OCI-LY7 (cell line): ENCODE results near the gene MALSU1. TPM values are rescaled to one million over a fixed set of nuclear protein-coding genes. Genes with fewer than 3 reads are reported as not detected.

ENCODE experiments used
- BruUV-seq: library from RNA; stranded (reverse); fragments of 400-500 nt; replicated peaks from 2 replicates; lab custom pipeline; 2021; lab: Mats Ljungman, UMichigan
- CTCF ChIA-PET: fragments of 300-600 bp; sonication (Branson Sonifier 250); formaldehyde crosslinking; loops from one replicate; lab custom pipeline; 2022; ENCODE audit warnings: antibody characterized with exemption; ENCODE audit not compliant: unreplicated experiment; lab: Charles Lee
- POLR2A ChIA-PET: fragments of 300-600 bp; sonication (Branson Sonifier 250); formaldehyde crosslinking; loops from one replicate; lab custom pipeline; 2022; ENCODE audit warnings: antibody characterized with exemption; lab: Charles Lee
- DNase-seq: peaks from one replicate; pipeline ENCODE4 v3.0.0-alpha.2; 2015; ENCODE audit warnings: low spot score
- H2AFZ ChIP-seq: fragments of 200-600 bp; sonication (generic), shearing (Covaris generic); 2 replicates; pipeline ENCODE4 v1.6.1; 2014; ENCODE audit warnings: mild to moderate bottlenecking, antibody characterized with exemption, low read length, moderate library complexity
- H3K27ac ChIP-seq: fragments of 200-600 bp; sonication (generic); 2 replicates; pipeline ENCODE4 v1.5.1; 2014; ENCODE audit warnings: mixed run types, low read depth, mild to moderate bottlenecking, moderate library complexity, low read length, inconsistent platforms; ENCODE audit not compliant: poor library complexity, severe bottlenecking
- H3K36me3 ChIP-seq: fragments of 200-600 bp; sonication (generic); 2 replicates; pipeline ENCODE4 v1.6.1; 2014; ENCODE audit warnings: mild to moderate bottlenecking, antibody characterized with exemption, low read length, moderate library complexity, mixed read lengths; ENCODE audit not compliant: insufficient read depth
- H3K4me1 ChIP-seq: fragments of 200-600 bp; sonication (generic); 2 replicates; pipeline ENCODE4 v1.5.1; 2014; ENCODE audit warnings: mild to moderate bottlenecking, low read length; ENCODE audit not compliant: insufficient read depth, poor library complexity, severe bottlenecking
- H3K4me2 ChIP-seq: fragments of 200-600 bp; sonication (generic); 2 replicates; pipeline ENCODE4 v1.6.1; 2014; ENCODE audit warnings: mild to moderate bottlenecking, low read length
- H3K4me3 ChIP-seq: fragments of 200-600 bp; sonication (generic); 2 replicates; pipeline ENCODE4 v1.5.1; 2014; ENCODE audit warnings: mild to moderate bottlenecking, low read depth, low read length; ENCODE audit not compliant: poor library complexity, severe bottlenecking
- H3K79me2 ChIP-seq: fragments of 200-600 bp; sonication (generic); 2 replicates; pipeline ENCODE4 v1.6.1; 2016; ENCODE audit warnings: low read depth, mild to moderate bottlenecking, low read length, moderate library complexity, mixed read lengths; ENCODE audit not compliant: insufficient read depth
- H3K9me2 ChIP-seq: fragments of 200-600 bp; sonication (generic); 2 replicates; pipeline ENCODE4 v1.6.1; 2016; ENCODE audit warnings: mild to moderate bottlenecking, low read length, mixed read lengths; ENCODE audit not compliant: insufficient read depth
- H3K9me3 ChIP-seq: fragments of 200-600 bp; sonication (generic); 2 replicates; pipeline ENCODE4 v1.6.1; 2014; ENCODE audit warnings: mild to moderate bottlenecking, mixed run types, low read length, mixed read lengths
- H4K20me1 ChIP-seq: fragments of 200-600 bp; sonication (generic); 2 replicates; pipeline ENCODE4 v1.6.1; 2014; ENCODE audit warnings: mild to moderate bottlenecking, antibody characterized with exemption, low read length, moderate library complexity, mixed read lengths; ENCODE audit not compliant: insufficient read depth
- CTCF ChIP-seq: fragments of 200-600 bp; sonication (generic); conservative IDR thresholded peaks from 2 replicates; pipeline ENCODE4 v1.5.1; 2014; ENCODE audit warnings: mild to moderate bottlenecking, antibody characterized with exemption, low read length, moderate library complexity, mixed read lengths
- EZH2phosphoT487 ChIP-seq: fragments of 200-600 bp; sonication (generic); IDR thresholded peaks from 2 replicates; pipeline ENCODE4 v1.6.1; 2018; ENCODE audit warnings: low read depth, borderline replicate concordance, mild to moderate bottlenecking, mixed run types, antibody characterized with exemption, low read length, moderate library complexity, mixed read lengths
- intact Hi-C: fragments of 100-400 bp; cut with micrococcal nuclease; formaldehyde crosslinking; loops from one replicate; pipeline ENCODE4 v1.10.0; 2022; ENCODE audit not compliant: unreplicated experiment
- total RNA-seq, 2 experiments: library from RNA; depleted of rRNA in 1 of 2; stranded (reverse); fragments of >200 nt in 1 of 2; shearing (Covaris generic) in 1 of 2; gene quantifications; 2 replicates each; pipeline ENCODE4 v1.2.3, GENCODE V29; 2014 to 2022

Gene MALSU1
- total RNA-seq, 2 experiments from 2014 or later = 66.4 to 107 TPM

GRCh38 chr7:23334482-23335056, 35.4 kb downstream of the MALSU1 start:
- DNase-seq = no peak
- POLR2A ChIA-PET = no interaction called here
- Histone ChIP-seq H3K36me3 (peaks cover 78% of the 10 kb centered on the region), H4K20me1 (no peaks in the 10 kb centered on the region), H3K4me1 (no peaks in the 10 kb centered on the region), H3K4me2 (no peak overlapping the region), H3K27ac (no peak overlapping the region), H2AFZ (no peak overlapping the region), H3K4me3 (no peak overlapping the region), H3K9me2 (no peaks in the 10 kb centered on the region), H3K9me3 (0 out of 2 replicates have a peak, but pooled peaks cover 8% of the 10 kb centered on the region), H3K79me2 (no peaks in the 10 kb centered on the region)
- BruUV-seq = no TSS peak
- CTCF ChIA-PET = no interaction called here
- intact Hi-C loops = no loop called here
- TF ChIP-seq EZH2phosphoT487 (no peak), CTCF (no peak)

- Histone ChIP-seq H3K9me3 (0 out of 2 replicates have a peak, but pooled peaks cover 8% of the 10 kb centered on the region), H3K36me3 (peaks cover 81% of the 10 kb centered on the region), H3K4me2 (no peak overlapping the region), H3K27ac (no peak overlapping the region), H3K4me3 (no peak overlapping the region), H3K9me2 (no peaks in the 10 kb centered on the region), H4K20me1 (no peaks in the 10 kb centered on the region), H3K4me1 (no peaks in the 10 kb centered on the region), H3K79me2 (no peaks in the 10 kb centered on the region), H2AFZ (no peak overlapping the region)
- no TSS peak for BruUV-seq
- intact Hi-C loops = no loop called here
- CTCF ChIA-PET = no interaction called here
- TF ChIP-seq CTCF (no peak), EZH2phosphoT487 (no peak)
- no peak for DNase-seq
- POLR2A ChIA-PET = interaction anchor here (0.8 to 1.2 kb wide), 2 partner anchors 39 to 244 kb away, joined by 3 read pairs; no protein-coding TSS in a partner anchor
These were observed 36.0 kb downstream of the MALSU1 start for GRCh38 chr7:23335136-23335535.

GRCh38 chr7:23335621-23336020, 36.5 kb downstream of the MALSU1 start:
- intact Hi-C loops = no loop called here
- no peak for DNase-seq
- BruUV-seq = no TSS peak
- Histone ChIP-seq H3K4me1 (no peaks in the 10 kb centered on the region), H3K27ac (no peak overlapping the region), H2AFZ (no peak overlapping the region), H3K9me3 (0 out of 2 replicates have a peak, but pooled peaks cover 8% of the 10 kb centered on the region), H3K79me2 (no peaks in the 10 kb centered on the region), H4K20me1 (no peaks in the 10 kb centered on the region), H3K36me3 (peaks cover 81% of the 10 kb centered on the region), H3K9me2 (no peaks in the 10 kb centered on the region), H3K4me2 (no peak overlapping the region), H3K4me3 (no peak overlapping the region)
- ChIA-PET CTCF (no interaction called here), POLR2A (interaction anchor here (0.7 to 2.3 kb wide), 4 partner anchors 11 to 244 kb away, joined by 3 to 11 read pairs (median 3); no protein-coding TSS in a partner anchor)
- TF ChIP-seq CTCF (no peak), EZH2phosphoT487 (no peak)
